ENCODE measurements around the gene DPP4.

DNA sequence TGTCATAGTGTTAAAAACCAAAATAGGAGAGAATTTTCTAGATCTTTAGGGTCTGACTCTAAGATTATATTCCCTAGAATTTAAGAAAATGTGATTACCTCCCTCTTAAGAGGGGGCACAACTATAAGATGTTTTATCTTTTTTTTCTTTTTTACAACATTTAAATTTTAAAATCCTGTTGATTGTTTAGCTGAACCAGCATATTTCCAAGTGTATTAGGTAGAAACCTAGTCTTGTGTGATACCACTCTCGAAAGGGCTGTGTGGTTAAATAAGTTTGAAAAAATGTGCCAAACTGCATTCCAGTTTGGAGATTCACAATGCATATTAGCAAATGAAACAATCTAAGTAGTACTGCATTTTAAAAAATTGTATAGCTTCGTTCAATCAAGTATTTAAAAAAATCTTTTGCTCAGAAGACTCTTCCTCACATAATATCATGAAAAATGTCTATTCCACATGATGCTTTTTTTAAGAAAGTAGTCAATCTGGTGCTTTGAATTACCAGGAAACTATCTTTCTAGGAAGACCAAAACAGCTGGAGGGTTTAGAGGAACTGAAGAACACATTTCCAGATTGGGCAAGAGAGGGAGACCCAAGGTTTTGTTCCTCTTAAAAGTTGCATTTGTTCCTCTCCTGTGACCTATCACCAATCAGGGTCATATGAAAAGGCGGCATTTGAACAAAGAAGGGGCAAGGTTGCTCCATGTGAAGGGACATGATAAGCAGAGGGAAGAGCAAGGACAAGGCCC is 98.8 kb downstream of the DPP4 start:
- TF ChIP-seq, protein P1, sequence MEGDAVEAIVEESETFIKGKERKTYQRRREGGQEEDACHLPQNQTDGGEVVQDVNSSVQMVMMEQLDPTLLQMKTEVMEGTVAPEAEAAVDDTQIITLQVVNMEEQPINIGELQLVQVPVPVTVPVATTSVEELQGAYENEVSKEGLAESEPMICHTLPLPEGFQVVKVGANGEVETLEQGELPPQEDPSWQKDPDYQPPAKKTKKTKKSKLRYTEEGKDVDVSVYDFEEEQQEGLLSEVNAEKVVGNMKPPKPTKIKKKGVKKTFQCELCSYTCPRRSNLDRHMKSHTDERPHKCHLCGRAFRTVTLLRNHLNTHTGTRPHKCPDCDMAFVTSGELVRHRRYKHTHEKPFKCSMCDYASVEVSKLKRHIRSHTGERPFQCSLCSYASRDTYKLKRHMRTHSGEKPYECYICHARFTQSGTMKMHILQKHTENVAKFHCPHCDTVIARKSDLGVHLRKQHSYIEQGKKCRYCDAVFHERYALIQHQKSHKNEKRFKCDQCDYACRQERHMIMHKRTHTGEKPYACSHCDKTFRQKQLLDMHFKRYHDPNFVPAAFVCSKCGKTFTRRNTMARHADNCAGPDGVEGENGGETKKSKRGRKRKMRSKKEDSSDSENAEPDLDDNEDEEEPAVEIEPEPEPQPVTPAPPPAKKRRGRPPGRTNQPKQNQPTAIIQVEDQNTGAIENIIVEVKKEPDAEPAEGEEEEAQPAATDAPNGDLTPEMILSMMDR (IDR thresholded peaks at IDR 0.05), result no peak
- no peak for TF ChIP-seq POLR2A (IDR thresholded peaks at IDR 0.05)
